Osteoblast (primary cell): Measurements from ENCODE around the gene CBY1. TPM values are rescaled to one million over a fixed set of nuclear protein-coding genes. Genes with fewer than 3 reads are reported as not detected.
A peak's percentile ranks its signal among the peaks of the same experiment; 100 is the strongest.

Experiments used
- DNase-seq: peaks from one replicate; pipeline ENCODE4 v3.0.0; 2011; ENCODE audit warnings: low spot score, mixed read lengths; ENCODE audit not compliant: insufficient read length; ENCODE audit errors: missing footprints
- H2AFZ ChIP-seq: 2 replicates; pipeline ENCODE4 v1.6.0; 2011; ENCODE audit warnings: mild to moderate bottlenecking, low read length
- H3K27ac ChIP-seq: 2 replicates; pipeline ENCODE4 v1.5.1; 2011; ENCODE audit warnings: mild to moderate bottlenecking, low read depth, low read length, moderate library complexity
- H3K27me3 ChIP-seq: 2 replicates; pipeline ENCODE4 v1.6.0; 2012; ENCODE audit warnings: mild to moderate bottlenecking, control low read depth, inconsistent platforms, low read length, moderate library complexity; ENCODE audit not compliant: insufficient read depth
- H3K36me3 ChIP-seq: 2 replicates; pipeline ENCODE4 v1.5.1; 2011; ENCODE audit warnings: mild to moderate bottlenecking, low read length, control low read depth, moderate library complexity; ENCODE audit not compliant: insufficient read depth
- H3K4me1 ChIP-seq: 2 replicates; pipeline ENCODE4 v1.5.1; 2011; ENCODE audit warnings: mild to moderate bottlenecking, low read length, control low read depth, moderate library complexity; ENCODE audit not compliant: insufficient read depth
- H3K4me2 ChIP-seq: 2 replicates; pipeline ENCODE4 v1.6.0; 2011; ENCODE audit warnings: mild to moderate bottlenecking, low read length; ENCODE audit not compliant: insufficient read depth
- H3K4me3 ChIP-seq: fragments of 200-600 bp; sonication (generic); 3 replicates; pipeline ENCODE4 v1.5.1; 2012; ENCODE audit warnings: mild to moderate bottlenecking, low read length, inconsistent platforms; ENCODE audit not compliant: insufficient read depth
- H3K79me2 ChIP-seq: 2 replicates; pipeline ENCODE4 v1.6.0; 2012; ENCODE audit warnings: mild to moderate bottlenecking, low read length, control low read depth, inconsistent platforms; ENCODE audit not compliant: insufficient read depth
- H3K9me3 ChIP-seq: 2 replicates; pipeline ENCODE4 v1.5.1; 2011; ENCODE audit warnings: low read depth, low read length, control low read depth
- H4K20me1 ChIP-seq: 2 replicates; pipeline ENCODE4 v1.6.0; 2012; ENCODE audit warnings: mild to moderate bottlenecking, low read length, control low read depth; ENCODE audit not compliant: insufficient read depth
- CTCF ChIP-seq: IDR thresholded peaks from 2 replicates; pipeline ENCODE4 v1.5.1; 2011; ENCODE audit warnings: mild to moderate bottlenecking, low read depth, low read length, moderate library complexity; ENCODE audit errors: extremely low read depth
- total RNA-seq: library from RNA; depleted of rRNA; stranded (reverse); fragments of >200 nt; gene quantifications from 2 replicates; pipeline ENCODE4 v1.2.3, GENCODE V29; 2012

CBY1 gene
- total RNA-seq, 1 donor, result 13.8 TPM

GRCh38 chr22:38655519-38656255 is 751 bp upstream of the CBY1 start:
- H3K27me3 ChIP-seq, result no peaks in the 10 kb centered on the region
- H3K79me2 ChIP-seq, result peaks cover 14% of the 10 kb centered on the region
- no peaks in the 10 kb centered on the region for H4K20me1 ChIP-seq
- no peaks in the 10 kb centered on the region for H3K9me3 ChIP-seq
- H3K27ac ChIP-seq, result peak overlapping the region; percentile 100
- no peaks in the 10 kb centered on the region for H3K36me3 ChIP-seq
- H3K4me3 ChIP-seq, result peak overlapping the region; percentile 92
- TF ChIP-seq CTCF, result no peak
- H3K4me2 ChIP-seq, result peak overlapping the region; percentile 88
- DNase-seq, result peak; percentile 65
- peaks cover 17% of the 10 kb centered on the region for H3K4me1 ChIP-seq
- peak overlapping the region; percentile 100 for H2AFZ ChIP-seq

GRCh38 chr22:38657045-38657909 is 839 bp downstream of the CBY1 start:
- H3K9me3 ChIP-seq, result no peaks in the 10 kb centered on the region
- peak overlapping the region; percentile 100 for H3K27ac ChIP-seq
- H3K27me3 ChIP-seq, result no peaks in the 10 kb centered on the region
- peaks cover 17% of the 10 kb centered on the region for H3K4me1 ChIP-seq
- H3K4me2 ChIP-seq, result peak overlapping the region; percentile 88
- peak overlapping the region; percentile 92 for H3K4me3 ChIP-seq
- TF ChIP-seq CTCF, result no peak
- DNase-seq, result peak; percentile 58
- H3K79me2 ChIP-seq, result peaks cover 14% of the 10 kb centered on the region
- H3K36me3 ChIP-seq, result peaks cover 3% of the 10 kb centered on the region
- H2AFZ ChIP-seq, result peak overlapping the region; percentile 100
- no peaks in the 10 kb centered on the region for H4K20me1 ChIP-seq

- Histone ChIP-seq H3K4me3 (no peak overlapping the region), H3K27ac (no peak overlapping the region), H2AFZ (no peak overlapping the region), H3K4me1 (peaks cover 3% of the 10 kb centered on the region), H3K79me2 (no peaks in the 10 kb centered on the region), H3K27me3 (no peaks in the 10 kb centered on the region), H4K20me1 (no peaks in the 10 kb centered on the region), H3K36me3 (peaks cover 15% of the 10 kb centered on the region), H3K9me3 (no peaks in the 10 kb centered on the region), H3K4me2 (no peak overlapping the region)
- no peak for DNase-seq
- TF ChIP-seq CTCF, result no peak
These were observed 18.4 kb downstream of the CBY1 start for GRCh38 chr22:38674888-38675287.

GRCh38 chr22:38675833-38676232 is 19.4 kb downstream of the CBY1 start:
- DNase-seq, result no peak
- no peak overlapping the region for H3K4me3 ChIP-seq
- H3K79me2 ChIP-seq, result no peaks in the 10 kb centered on the region
- TF ChIP-seq CTCF, result no peak
- H3K4me1 ChIP-seq, result peaks cover 3% of the 10 kb centered on the region
- H3K36me3 ChIP-seq, result peaks cover 15% of the 10 kb centered on the region
- H2AFZ ChIP-seq, result no peak overlapping the region
- H3K4me2 ChIP-seq, result no peak overlapping the region
- H4K20me1 ChIP-seq, result no peaks in the 10 kb centered on the region
- no peaks in the 10 kb centered on the region for H3K27me3 ChIP-seq
- H3K9me3 ChIP-seq, result no peaks in the 10 kb centered on the region
- H3K27ac ChIP-seq, result no peak overlapping the region
